Effector CD8-positive, alpha-beta T cell (primary cell): Measurements from ENCODE around the gene HOXD3.

ENCODE experiments used
- DNase-seq: peaks from one replicate; lab custom pipeline; 2025; lab: John Stamatoyannopoulos, UW

HOXD3 gene

GRCh38 chr2:176162911-176163671 is 6.0 kb downstream of the HOXD3 start:
- no peak for DNase-seq

DNA sequence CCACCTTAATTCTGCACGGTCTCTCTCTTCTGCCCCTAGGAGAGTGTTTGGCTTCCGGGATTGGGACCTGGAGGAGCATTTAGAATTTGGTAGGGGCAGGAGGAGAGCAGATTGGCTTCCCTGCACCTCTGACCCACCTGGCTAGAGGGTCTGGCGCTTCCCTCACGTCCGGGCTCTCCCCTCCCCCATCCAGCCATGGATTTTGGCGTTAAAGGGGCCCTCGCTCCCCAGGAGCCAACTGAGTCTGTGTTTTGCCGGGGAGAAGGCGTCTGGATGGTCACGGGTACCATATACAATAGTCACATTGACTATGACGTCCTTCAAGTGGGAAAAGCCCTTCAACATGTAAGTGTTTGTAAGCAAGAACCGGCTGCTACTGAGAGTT is 6.6 kb downstream of the HOXD3 start:
- DNase-seq = no peak

DNA sequence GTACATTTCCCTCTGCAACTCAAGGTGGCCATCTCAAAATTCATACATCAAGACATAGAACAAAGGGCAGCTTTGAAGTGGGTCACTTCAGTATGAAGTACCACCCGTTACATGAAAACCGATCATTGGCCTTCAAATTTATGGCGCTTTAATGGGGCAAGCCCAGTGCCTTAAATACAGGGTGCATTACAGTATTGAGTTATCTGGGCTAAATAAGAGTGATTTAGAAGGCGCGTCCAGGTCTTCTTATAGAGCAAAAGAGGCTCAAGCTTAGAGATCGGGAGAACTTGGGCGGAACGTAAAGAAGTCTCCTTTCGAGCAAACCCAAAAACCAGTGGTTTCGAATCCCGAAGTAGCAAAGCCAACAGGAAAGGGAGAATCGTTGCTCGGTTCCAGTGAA is 7.1 kb downstream of the HOXD3 start:
- no peak for DNase-seq

- DNase-seq = no peak
Measured at GRCh38 chr2:176164611-176165369, 7.7 kb downstream of the HOXD3 start.

DNA sequence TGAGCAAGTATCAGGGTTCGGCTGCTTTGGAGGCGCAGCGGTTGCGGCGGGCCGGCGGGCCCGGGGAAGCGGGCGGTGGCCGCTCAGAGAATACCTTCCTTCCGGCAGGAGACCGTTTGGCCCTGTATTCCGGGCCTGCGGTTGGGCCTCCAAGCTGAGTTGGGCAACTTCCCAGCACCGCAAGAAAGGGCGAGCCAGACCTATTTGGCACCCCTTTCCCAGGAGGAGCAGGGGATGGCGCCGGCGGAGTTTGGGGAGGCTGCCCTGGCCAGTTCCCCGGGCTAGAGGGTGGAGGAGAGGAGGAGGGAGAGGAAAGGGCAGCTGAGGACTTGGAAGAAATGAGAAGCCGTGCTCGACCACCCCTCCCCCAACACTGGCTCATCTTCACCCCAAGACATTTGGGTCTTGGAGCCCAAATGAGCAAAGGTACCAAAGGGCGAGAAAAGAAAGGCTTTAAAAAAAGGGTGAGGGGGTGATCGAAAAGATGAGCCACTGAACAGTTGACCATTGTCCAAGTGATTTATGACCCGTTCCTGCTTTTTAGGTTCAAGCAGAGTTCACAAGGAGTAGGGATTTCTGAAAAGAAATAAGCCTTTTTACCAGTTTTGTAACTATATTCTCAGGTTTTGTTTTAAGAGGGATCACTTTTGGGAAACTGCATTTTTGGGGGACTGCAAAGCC is 8.4 kb downstream of the HOXD3 start:
- no peak for DNase-seq

- no peak for DNase-seq
Measured at GRCh38 chr2:176166272-176166671, 9.2 kb downstream of the HOXD3 start.

- DNase-seq = no peak
Measured at GRCh38 chr2:176167398-176167797, 10.3 kb downstream of the HOXD3 start.

GRCh38 chr2:176169181-176169580 is 12.1 kb downstream of the HOXD3 start:
- DNase-seq = no peak

GRCh38 chr2:176169711-176170110 is 12.6 kb downstream of the HOXD3 start:
- no peak for DNase-seq

GRCh38 chr2:176170602-176171305 is 13.6 kb downstream of the HOXD3 start:
- DNase-seq = no peak

GRCh38 chr2:176171351-176172006 is 14.4 kb downstream of the HOXD3 start:
- no peak for DNase-seq

DNA sequence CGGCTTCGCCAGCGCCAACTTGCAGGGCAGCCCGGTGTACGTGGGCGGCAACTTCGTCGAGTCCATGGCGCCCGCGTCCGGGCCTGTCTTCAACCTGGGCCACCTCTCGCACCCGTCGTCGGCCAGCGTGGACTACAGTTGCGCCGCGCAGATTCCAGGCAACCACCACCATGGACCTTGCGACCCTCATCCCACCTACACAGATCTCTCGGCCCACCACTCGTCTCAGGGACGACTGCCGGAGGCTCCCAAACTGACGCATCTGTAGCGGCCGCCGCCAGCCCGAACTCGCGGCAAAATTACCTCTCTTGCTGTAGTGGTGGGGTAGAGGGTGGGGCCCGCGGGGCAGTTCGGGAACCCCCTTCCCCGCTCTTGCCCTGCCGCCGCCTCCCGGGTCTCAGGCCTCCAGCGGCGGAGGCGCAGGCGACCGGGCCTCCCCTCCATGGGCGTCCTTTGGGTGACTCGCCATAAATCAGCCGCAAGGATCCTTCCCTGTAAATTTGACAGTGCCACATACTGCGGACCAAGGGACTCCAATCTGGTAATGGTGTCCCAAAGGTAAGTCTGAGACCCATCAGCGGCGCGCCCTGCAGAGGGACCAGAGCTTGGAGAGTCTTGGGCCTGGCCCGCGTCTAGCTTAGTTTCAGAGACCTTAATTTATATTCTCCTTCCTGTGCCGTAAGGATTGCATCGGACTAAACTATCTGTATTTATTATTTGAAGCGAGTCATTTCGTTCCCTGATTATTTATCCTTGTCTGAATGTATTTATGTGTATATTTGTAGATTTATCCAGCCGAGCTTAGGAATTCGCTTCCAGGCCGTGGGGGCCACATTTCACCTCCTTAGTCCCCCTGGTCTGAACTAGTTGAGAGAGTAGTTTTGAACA is 15.1 kb downstream of the HOXD3 start:
- DNase-seq = no peak

DNA sequence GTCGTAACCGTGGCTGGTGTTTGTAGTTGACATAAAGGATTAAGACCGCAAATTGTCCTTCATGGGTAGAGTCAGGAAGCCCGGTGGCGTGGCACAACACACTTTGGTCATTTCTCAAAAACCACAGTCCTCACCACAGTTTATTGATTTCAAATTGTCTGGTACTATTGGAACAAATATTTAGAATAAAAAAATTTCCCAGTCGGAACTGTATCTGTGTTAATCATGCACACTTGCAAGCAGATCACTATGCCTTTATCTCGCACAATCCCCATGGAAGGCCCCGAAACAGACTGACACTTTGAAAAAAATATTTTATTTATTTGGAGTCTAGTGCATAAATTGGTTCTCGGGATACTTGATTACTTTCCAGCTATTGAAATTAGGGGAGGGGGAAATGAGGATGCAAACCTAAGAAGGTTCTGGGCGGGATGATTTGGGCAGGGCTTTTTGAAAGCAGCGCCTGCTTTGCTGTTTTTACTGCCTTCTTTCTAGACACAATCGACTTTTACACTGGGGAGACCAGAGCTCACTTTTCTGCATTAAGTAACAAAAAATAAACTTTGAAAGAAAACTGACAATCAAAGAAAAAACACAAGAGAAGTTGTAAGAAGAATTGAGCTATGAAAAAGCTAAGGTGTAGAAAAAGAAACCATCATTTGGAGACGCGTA is 15.9 kb downstream of the HOXD3 start:
- no peak for DNase-seq

GRCh38 chr2:176173567-176174381 is 16.7 kb downstream of the HOXD3 start:
- DNase-seq = no peak

- no peak for DNase-seq
Measured at GRCh38 chr2:176174382-176174823, 17.3 kb downstream of the HOXD3 start.

- no peak for DNase-seq
Measured at GRCh38 chr2:176174824-176175708, 18.0 kb downstream of the HOXD3 start.

DNA sequence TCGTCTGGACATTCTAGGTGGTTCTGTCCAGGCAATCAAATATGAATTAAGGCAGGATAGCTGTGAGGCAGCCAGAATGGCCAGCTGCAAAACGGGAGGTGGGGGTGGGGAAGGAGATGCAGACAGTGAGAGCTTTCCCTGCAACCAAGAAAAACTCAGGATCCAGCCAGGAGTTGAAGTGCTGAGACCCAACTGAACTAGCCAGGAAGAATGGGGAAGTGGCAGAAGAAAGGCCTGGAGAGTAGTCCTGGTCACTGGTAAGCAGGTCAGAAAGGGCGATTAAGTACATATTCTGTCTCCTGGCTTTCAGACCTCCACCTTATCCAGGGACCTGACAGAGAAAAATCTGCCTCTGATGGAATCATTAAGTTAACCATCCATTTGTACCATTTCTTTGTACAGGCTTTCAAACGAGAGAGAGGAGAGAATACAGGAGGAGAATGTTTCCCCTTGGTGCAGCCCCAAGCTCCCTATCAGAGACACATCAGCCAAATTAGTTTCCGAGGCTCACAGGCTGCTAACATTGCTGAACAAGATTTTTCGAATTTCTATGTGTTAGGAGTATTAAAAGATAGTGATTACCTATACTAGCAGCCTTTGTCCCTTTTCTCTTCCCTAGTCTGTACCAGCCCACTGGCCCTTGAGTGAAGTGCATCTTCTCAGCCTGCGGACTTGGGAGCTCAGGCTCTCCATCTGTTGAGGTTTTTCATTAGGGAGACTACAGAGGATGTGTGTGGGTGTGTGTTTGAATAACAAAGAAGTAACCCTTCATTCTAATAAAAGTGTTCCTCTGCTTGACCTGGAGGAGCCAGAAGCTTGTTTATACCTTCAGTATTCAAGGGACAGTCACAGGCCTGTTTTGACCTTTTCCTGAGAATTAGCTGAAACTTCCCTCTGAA is 18.9 kb downstream of the HOXD3 start:
- no peak for DNase-seq
